Lung (tissue), 12 donors: ENCODE results near the gene CDIPT. TPM values are rescaled to one million over a fixed set of nuclear protein-coding genes. Genes with fewer than 3 reads are reported as not detected.
"Not testable (repeated sequence)": the region's sequence is repeated elsewhere in the genome, so short reads cannot be mapped to it uniquely, and the experiment has no call there.

Source experiments
- ATAC-seq: fragments of 200-7000 bp; cut with Tn5 transposase; one replicate; pipeline ENCODE4 v1.9.1; 2020; ENCODE audit warnings: moderate number of reproducible peaks; ENCODE audit not compliant: insufficient read depth, low FRiP score
- DNase-seq, 3 donors: peaks; one replicate each; pipeline ENCODE4 v3.0.0-alpha.2; 2013 to 2017
- H3K27ac ChIP-seq, 2 donors: one replicate each; pipeline ENCODE4 v1.5.1; 2013; ENCODE audit warnings: mild to moderate bottlenecking in 2 of 2, moderate library complexity in 2 of 2, control low read depth in 1 of 2, inconsistent platforms in 1 of 2, low read depth in 1 of 2, low read length in 1 of 2
- H3K27me3 ChIP-seq, 3 donors: one replicate each; pipeline ENCODE4 v1.5.1; 2013; ENCODE audit warnings: low read length in 2 of 3; ENCODE audit not compliant: control insufficient read depth in 3 of 3, insufficient read depth in 3 of 3
- H3K36me3 ChIP-seq, 4 donors: one replicate each; pipeline ENCODE4 v1.5.1; 2013; ENCODE audit warnings: low read length in 4 of 4, mild to moderate bottlenecking in 1 of 4, moderate library complexity in 1 of 4; ENCODE audit not compliant: control insufficient read depth in 4 of 4, insufficient read depth in 4 of 4
- H3K4me1 ChIP-seq, 5 donors: one replicate each; pipeline ENCODE4 v1.5.1; 2013; ENCODE audit warnings: low read length in 5 of 5, mild to moderate bottlenecking in 2 of 5, moderate library complexity in 1 of 5; ENCODE audit not compliant: control insufficient read depth in 5 of 5, insufficient read depth in 5 of 5
- H3K4me3 ChIP-seq: one replicate; pipeline ENCODE4 v1.5.1; 2013; ENCODE audit warnings: mild to moderate bottlenecking, control low read depth, moderate library complexity
- H3K9ac ChIP-seq, 2 donors: one replicate each; pipeline ENCODE4 v1.5.1; 2013; ENCODE audit warnings: low read length in 2 of 2, control low read depth in 1 of 2; ENCODE audit not compliant: insufficient read depth in 1 of 2
- H3K9me3 ChIP-seq, 4 donors: one replicate each; pipeline ENCODE4 v1.5.1; 2013; ENCODE audit warnings: low read length in 3 of 4, mild to moderate bottlenecking in 1 of 4, moderate library complexity in 1 of 4; ENCODE audit not compliant: control insufficient read depth in 4 of 4, insufficient read depth in 3 of 4
- CTCF ChIP-seq: IDR thresholded peaks from 2 replicates; pipeline ENCODE4 v1.5.1; 2012; ENCODE audit warnings: mild to moderate bottlenecking; ENCODE audit errors: control extremely low read depth, extremely low read depth
- WGBS, 2 donors: extraction: QIAGEN DNeasy Blood & Tissue Kit; methylation state at CpG; one replicate each; pipeline ENCODE4 v1.1.7; 2013; 5-methylcytosine and 5-hydroxymethylcytosine counted together
- polyA plus RNA-seq, 2 donors: library from polyadenylated mRNA; stranded (reverse); fragments of 200-250 nt; gene quantifications; one replicate each; pipeline ENCODE4 v1.2.1, GENCODE V29; 2013
- total RNA-seq, 2 donors: library from RNA; depleted of rRNA in 1 of 2; stranded (reverse); fragments of >200 nt in 1 of 2; gene quantifications; one replicate each; pipeline ENCODE4 v1.2.1, GENCODE V29; 2014 to 2021
- donor health status: control.
- donor health status: control.
- donor health status: Bipolar disorder and iron deficiency.
- donor health status: healthy.
- donor health status: DM: yes; HTN: yes; CAD: no.

CDIPT gene
- total and polyA plus RNA-seq, 4 donors = 66.9 to 105 (median 73.3) TPM

DNA sequence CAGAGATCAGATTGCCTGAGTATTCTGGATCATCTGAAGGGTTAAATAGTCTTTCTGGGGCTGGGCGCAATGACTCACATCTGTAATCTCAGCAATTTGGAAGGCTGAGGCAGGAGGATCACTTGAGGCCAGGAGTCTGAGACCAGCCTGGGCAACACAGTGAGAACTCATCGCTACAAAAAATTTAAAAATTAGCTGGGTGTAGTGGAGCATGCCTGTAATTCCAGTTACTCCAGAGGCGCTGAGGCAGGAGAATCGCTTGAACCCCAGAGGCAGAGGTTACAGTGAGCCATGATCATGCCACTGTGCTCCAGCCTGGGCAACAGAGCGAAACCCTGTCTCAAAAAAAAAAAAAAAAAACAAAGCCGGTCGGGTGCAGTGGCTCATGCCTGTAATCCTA lies 27.1 kb downstream of the CDIPT start:
- no peak overlapping the region for H3K27ac ChIP-seq
- H3K9me3 ChIP-seq = no peaks in the 10 kb centered on the region

DNA sequence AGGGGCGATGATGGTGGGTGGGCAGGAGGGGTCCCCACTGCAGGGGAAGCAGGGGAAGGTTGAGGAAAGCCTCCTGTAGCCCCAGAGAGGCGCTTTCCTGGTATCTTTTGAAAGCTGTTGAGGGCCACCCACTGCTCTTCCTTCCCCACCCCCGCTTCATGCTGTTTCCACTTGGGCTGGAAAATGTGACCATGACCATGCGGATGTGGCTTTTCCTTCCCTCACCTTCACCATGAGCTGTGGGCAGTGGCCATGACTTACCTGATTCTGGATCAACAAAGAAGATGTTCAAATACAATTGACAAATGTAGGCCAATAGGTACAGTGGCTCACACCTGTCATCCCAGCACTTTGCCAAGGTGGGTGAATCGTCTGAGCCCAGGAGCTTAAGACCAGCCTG lies 28.9 kb downstream of the CDIPT start:
- H3K4me1 ChIP-seq = peaks cover 0 to 2% (median 0%) of the 10 kb centered on the region in 5 donors
- H3K27ac ChIP-seq = no peak overlapping the region
- DNase-seq (no peak), ATAC-seq (no peak)
- H3K36me3 ChIP-seq = peaks cover 0 to 66% (median 0%) of the 10 kb centered on the region in 4 donors
- TF ChIP-seq CTCF = no peak
- H3K4me3 ChIP-seq = no peak overlapping the region
- peaks cover 0 to 2% (median 0%) of the 10 kb centered on the region in 3 donors for H3K27me3 ChIP-seq
- WGBS, 2 donors = 94 to 96% methylated on average over 5 of the region's 5 CpGs
- no peak overlapping the region for H3K9ac ChIP-seq
- no peaks in the 10 kb centered on the region for H3K9me3 ChIP-seq

More for the DNA sequence above, 27.1 kb downstream of the CDIPT start:
- no peak overlapping the region for H3K9ac ChIP-seq
- DNase-seq (no peak), ATAC-seq (no peak)
- H3K27me3 ChIP-seq = peaks cover 0 to 2% (median 0%) of the 10 kb centered on the region in 3 donors
- no peak for TF ChIP-seq CTCF
- no peaks in the 10 kb centered on the region for H3K4me1 ChIP-seq
- 91 to 97% methylated on average over 7 of the region's 7 CpGs for WGBS, 2 donors
- peaks cover 0 to 68% (median 0%) of the 10 kb centered on the region in 4 donors for H3K36me3 ChIP-seq
- H3K4me3 ChIP-seq = no peak overlapping the region

GRCh38 chr16:29833219-29833618 lies 29.8 kb downstream of the CDIPT start:
- not testable (repeated sequence) for H3K9me3 ChIP-seq, H3K4me1 ChIP-seq, H3K9ac ChIP-seq, H3K4me3 ChIP-seq, H3K27me3 ChIP-seq, H3K27ac ChIP-seq, DNase-seq, ATAC-seq
- H3K36me3 ChIP-seq = peaks cover 0 to 59% (median 0%) of the 10 kb centered on the region in 4 donors
- WGBS, 2 donors = 97 to 100% methylated on average over 4 of the region's 4 CpGs

- H3K9ac ChIP-seq = no peak overlapping the region
- H3K27me3 ChIP-seq = no peaks in the 10 kb centered on the region
- H3K4me1 ChIP-seq = peaks cover 0 to 7% (median 0%) of the 10 kb centered on the region in 5 donors
- DNase-seq = no peak
- H3K4me3 ChIP-seq = no peak overlapping the region
- H3K36me3 ChIP-seq = peaks cover 0 to 47% (median 0%) of the 10 kb centered on the region in 4 donors
- TF ChIP-seq CTCF = no peak
- WGBS, 2 donors = 84 to 91% methylated on average over 2 of the region's 2 CpGs
- H3K27ac ChIP-seq = no peak overlapping the region
- no peak for ATAC-seq
- H3K9me3 ChIP-seq = no peaks in the 10 kb centered on the region
These were observed 31.5 kb downstream of the CDIPT start for GRCh38 chr16:29831490-29831889.
